CD1c-positive myeloid dendritic cell (primary cell): Measurements from ENCODE around the gene MAPKAPK2.
A peak's percentile ranks its signal among the peaks of the same experiment; 100 is the strongest.

ENCODE experiments used
- DNase-seq: peaks from one replicate; pipeline ENCODE4 v3.0.0-alpha.2; 2016; ENCODE audit errors: extremely low spot score

MAPKAPK2 gene

DNA sequence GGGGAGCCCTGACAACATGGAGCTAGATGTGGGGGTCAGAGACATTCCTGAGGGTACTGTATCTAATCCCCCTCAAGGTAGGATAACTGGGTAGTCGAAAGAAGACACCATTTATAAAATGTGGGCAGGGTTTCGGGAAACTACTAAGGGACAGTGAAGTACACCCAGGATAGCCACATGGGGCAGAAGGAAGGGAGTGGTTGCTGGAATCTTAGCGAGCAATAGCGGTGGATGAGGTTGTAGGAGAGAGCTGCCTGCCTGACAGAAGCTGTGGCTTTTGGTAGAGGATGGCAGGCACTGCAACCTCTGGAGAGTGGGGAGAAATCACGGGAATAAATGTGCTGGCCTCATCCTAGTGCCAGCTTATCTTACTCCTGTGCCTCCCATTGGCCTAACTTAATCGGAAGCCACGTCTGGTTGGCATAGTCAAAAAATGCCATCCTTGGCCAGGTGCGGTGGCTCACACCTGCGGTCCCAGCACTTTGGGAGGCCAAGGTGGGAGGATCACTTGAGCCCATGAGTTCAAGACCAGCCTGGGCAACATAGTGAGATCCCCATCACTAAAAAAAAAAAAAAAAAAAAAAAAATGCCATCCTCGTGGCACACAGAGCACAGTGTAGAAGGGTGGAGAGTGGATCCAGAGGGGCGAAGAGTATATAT is 23.4 kb upstream of the MAPKAPK2 start:
- no peak for DNase-seq

DNA sequence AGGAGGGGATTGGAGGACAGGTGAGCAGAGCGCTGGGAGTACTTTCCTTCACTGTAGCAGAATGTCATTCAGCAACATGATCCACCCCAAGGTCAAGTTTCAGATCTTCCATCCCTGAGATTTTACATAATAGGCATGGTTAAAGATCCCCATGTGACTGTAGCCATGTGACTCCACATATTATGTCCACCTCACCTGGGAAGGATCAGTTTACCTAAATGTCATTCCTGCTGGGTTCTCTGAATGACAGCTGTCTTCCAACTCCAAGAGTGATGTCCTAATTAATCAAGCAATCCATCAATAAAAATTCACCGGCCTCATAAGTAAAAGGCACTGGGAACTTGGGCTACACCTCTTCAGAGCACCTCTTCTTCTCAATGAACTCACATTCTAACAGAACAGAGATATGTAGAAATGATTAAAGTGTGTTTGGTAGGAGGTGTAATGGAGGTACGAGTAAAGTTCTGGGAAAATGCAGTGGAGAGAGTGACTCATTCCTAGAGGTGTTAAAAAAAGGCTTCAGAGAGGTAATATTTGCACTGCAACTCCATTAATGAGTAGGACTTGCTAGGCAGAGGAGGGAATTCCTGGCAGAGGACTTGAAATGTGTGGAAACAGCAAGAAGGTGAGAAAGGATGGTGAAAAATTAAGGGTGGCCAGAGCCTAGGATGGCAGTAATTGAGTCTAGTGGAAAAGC is 22.2 kb upstream of the MAPKAPK2 start:
- DNase-seq, result no peak

DNA sequence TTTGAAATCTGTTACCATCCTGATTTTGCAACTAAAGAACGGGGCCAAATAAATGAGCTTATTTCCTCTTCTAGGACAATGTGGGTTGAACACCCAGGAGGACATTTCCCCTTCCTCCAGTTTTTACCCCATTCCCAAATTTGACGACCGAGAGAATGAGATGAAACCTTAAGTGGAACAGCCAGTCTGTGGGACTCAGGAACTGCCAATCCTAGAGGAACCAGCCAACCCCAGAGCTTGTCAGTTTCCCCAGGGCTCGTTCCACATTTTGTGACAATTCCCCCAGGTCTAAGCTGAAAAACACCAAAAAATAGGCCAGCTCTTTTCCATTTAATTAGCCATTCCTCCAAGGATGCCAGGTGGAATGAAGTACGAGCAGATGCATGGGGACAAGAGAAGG is 21.3 kb upstream of the MAPKAPK2 start:
- peak; percentile 31 for DNase-seq

DNA sequence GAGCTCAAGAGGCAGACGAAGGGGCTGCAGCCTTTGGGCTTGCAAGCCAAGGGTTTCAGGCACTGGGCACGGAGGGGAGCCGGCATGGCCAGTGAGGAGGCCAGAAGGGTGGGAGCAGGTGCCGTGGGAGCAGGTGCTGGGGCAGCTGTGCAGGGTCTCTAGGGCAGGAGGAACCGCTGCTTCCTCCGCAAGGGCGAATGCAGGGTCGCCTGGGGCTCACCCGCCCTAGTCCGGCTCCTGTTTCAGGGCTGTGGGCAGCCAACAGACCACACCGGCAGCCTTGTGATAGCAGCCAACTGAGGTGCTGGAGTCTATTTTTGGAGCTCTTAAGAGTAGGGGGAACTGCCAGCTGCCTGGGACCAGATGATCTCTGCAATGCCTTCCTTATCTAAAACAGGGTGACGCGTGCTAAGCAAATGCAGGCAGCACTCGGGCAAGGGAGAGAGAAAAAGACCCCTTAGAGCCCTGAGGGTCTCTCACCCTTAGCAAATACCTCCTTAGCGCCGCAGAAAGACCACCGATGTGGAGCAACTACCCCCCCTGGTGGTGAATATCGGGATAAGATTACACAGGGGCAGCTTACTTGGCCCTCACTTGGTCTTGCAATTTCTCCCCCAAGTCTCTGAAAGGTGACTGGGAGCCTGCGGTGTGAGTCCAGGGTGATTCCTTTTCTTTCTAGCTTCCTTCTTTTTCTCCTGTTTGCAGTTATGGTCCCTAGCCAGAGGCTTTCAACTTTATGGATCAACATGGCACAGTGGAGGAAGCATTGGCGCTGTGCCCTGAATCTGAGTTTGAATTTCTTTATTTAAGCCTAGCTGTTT is 20.7 kb upstream of the MAPKAPK2 start:
- peak; percentile 72 for DNase-seq

DNA sequence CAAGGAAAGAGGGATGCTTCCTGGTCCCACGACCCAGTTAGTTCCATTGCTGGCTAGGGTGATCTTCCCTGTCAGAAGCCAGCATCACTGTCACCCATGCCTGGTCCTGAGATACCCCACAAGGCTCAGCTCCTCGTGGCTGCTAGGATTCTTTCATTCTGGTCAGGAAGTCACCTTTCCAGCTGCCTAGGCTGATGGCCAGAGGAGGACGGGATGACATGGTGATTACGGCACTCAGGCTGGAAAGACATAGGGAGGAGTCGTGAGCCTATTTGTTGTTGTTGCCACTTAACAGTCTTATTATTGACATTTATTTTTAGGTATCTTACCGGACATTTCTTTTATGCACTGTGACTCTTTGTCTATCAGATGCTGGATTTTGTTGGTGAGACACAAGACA is 20.0 kb upstream of the MAPKAPK2 start:
- no peak for DNase-seq

DNA sequence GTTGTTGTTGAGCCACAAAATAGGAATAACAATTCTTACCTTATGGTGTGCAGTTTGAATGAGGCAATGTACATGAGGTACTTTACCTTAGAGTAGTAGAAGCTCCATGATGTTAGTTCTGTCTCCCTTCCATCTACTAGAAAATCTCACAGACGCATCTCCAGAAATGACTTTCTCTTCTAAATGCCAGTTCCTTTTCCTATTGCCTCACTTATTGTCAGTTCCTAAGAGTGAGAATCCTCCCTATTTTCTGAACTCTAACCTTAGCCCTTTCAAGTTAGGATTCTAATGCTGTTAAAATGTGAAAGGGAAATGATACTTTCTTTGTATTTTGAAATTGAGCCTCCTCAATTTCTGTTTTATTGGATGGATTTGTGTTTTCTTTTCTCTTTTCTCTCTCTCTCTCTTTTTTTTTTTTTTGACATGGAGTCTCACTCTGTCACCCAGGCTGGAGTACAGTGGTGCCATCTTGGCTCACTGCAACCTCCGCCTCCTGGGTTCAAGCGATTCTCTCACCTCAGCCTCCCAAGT is 18.6 kb upstream of the MAPKAPK2 start:
- DNase-seq, result peak; percentile 50

DNA sequence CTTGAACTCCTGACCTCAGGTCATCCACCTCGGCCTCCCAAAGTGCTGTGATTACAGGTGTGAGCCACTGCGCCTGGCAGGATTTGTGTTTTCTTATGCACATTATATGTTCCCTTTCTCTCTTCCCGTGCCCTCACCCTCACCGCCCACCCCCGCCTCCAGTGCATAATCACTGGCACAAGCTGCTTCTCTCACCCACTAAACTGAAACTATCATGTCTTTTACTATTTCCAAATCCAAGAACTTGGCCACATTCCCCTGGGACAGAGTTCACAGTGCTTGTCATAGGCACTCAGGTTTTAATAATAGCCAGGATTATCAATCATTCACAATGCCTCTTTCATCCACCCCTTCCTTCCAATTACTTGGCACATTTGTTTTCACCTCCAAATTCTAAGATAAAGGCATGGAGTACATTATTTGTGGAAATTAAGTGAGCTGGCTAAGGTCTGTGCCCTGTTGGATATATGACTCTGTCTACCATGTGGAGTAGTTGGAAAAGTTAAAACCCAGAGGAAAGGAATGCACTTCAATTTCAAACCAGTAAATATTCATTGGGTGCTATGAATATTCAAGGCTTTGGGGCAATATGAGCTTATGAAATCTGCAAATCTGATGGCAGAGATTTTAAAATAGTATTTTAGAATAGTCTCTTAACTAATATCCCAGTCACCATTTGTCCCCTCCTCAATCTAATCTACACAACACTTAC is 17.6 kb upstream of the MAPKAPK2 start:
- DNase-seq, result no peak

DNA sequence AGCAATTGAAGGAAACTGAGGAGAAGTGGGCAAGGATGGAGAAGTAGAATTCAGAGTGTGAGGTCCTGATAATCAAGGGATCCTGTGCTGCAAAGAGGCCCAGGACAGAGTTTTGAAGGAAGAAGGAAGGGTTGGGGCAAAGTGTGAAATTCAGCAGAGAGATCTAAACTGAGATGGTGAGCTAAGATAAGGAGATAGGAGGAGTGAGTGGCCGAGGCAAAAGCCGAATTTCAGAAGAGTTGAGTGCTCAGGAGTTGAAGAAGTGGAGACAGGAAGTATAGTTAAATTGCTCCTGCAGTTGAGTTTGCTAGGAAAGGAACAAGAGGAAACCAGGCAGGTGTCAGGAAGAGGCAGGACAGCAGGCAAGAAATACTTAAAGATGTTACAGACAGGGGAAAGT is 16.4 kb upstream of the MAPKAPK2 start:
- DNase-seq, result no peak

DNA sequence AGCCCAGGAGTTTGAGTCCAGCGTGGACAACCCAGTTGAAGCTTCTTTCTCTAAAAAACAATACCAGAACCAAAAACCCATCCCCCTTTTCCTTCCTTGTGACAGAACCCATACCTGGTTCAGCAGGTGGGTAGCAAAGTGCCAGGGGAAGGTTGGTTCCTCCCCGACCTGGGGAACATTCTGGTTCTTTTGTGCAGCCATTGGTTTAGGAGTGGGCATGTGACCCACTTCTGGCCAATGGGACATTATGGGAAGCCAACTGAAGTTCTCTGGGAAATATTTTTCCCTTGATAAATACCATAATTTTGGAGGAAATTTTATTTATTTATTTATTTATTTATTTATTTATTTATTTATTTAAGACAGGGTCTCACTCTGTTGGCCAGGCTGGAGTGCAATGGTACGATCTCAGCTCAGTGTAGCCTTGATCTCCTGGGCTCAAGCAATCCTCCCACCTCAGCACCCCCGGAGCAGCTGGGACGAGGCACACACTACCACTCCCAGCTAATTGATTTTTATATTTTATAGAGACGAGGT is 15.8 kb upstream of the MAPKAPK2 start:
- no peak for DNase-seq

DNA sequence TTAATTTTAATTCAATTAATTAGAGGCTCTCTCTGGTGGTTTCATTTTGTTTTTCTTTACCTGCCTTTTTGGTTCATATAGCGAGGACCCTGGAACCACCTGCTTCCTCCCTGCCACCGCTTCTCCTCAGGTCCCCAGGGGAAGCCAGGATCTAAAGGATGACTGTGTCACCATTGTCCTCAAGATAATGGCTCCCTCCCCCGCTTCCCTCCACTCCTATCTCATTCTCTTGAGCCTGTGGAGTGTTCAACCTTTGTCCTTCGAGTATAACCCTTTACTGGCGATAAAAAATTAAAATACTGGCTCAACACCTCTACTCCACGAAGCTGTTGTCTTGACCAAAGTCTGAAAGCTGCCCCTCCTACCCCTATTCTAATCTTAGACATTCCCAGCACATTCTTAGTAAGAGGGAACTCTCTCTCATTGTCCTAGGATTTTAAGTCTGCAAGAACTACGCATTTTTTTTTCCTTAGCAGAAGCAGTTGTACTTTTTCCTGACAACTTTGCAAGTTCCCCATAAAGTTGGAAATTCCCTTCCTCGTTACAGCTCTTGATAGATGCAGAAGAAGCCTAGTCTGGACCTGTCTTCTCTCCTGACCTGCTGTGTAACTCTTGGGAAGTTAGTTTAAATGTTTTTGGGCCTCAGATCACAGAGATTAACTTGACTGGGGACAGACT is 12.6 kb upstream of the MAPKAPK2 start:
- peak; percentile 72 for DNase-seq

DNA sequence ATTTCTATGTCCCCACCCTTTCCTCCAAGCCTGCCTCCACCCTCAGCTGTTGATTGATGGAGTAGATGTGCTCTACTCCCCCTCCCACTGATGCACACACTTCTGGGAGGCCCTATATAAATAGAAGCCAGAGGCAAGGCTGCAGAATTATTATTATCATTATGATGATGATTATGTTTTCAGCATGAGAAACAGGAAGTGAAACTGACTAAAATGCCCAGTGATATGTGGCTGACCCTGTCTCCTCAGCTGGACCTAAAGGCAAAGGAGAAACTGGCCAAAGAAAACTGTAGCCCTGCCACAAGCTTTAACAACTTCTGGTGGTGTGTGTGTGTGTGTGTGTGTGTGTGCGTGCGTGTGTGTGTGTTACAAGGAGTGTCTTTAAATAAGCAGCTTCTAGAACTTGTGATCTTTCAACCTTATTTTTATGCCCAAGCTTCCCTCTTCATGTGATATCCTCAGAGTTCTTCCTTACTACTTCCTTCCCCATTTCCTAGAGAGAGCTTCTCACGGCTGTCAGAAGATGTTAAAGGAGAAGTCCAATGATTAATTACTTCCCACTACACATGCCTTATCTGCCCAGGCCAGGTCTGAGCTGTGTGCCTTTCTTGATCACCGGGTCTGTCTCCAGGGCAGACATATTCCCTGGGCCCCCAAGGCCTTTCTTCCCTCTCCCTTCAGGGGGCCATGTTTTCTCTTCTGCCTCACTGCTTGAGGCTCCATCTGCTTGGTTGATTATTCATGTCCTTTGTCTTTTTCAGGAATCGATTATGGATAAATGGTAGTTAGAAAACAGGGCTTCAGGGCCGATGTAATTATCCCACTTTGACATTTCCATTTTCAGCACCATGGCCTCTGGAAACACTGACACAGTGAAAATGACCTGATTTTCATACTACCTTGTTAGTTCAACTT is 11.6 kb upstream of the MAPKAPK2 start:
- peak; percentile 83 for DNase-seq

DNA sequence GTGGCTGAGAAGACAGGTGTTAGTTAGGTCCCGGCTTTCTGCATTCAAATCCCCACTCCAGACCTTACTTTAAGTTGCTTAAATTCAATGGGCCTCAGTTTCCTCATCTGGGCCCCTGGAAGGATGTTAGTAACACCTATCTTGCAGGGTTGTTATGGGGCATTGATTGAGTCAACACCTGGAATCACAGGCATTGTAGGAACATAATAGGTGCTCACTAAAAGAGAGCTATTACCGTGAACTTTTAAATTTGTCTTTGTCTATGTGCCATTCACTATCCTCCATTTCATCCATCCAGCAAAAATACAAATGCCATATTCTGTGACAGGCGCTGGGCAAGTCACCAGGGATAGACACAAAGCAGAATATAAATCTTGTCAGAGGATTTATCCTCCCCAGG is 10.5 kb upstream of the MAPKAPK2 start:
- DNase-seq, result no peak

DNA sequence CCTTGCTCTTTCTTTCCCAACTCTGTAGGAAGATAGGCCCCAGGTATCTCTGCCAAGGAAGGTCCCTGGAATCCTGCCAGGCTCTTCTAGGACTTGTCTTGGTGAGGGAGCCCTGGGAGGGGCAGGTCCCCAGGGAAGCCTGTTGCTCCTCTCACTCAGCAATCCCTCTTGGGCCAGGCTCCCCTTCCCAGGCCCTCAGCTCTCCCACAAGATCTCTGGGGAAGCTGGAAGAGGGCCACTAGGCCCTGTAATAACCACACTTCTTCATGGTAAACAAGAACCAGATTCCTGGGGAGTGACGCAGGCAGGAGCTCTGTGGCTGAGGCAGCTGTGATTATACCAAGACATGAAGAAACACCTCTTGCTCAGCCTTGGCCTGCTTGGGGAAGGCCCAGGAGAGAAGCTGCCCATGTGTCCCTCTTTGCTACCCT is 9.9 kb upstream of the MAPKAPK2 start:
- DNase-seq, result no peak

DNA sequence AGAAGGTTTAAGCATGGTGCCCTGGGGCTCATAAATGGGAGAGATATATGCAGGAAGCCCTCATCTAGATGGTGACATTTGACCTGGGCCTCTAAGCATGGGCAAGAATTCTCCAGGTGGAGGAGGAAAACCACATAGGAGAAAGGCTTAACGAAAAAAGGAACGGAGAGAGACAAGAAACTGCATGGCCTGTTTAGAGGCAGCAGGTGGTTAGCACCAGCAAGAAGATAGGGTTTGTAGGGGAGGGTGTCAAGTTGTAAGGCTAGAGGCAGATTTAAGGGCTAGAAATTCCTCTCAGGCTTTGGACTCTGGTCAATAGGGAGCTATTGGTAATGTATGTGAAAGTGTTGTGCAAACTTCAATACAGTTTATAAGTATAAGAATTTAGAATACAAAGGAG is 8.2 kb upstream of the MAPKAPK2 start:
- no peak for DNase-seq

DNA sequence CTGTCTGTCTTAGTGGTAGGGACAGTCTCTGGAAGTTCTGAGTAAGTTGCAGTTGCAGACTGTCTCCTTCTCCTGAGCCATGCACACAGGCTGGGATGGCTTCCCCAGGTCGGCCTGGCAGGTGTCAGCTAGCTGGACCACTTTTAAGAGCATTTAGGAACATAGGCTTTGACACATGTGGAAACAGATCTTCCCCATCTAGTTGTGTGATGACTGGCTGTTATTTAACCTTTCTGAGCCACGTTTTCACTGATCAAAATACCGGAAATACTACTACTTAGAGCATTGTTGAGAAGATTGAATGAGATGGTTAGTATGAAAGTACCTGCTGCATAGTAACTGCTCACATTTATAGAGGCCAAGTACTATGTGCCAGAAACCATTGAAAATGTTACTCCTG is 6.2 kb upstream of the MAPKAPK2 start:
- DNase-seq, result no peak

DNA sequence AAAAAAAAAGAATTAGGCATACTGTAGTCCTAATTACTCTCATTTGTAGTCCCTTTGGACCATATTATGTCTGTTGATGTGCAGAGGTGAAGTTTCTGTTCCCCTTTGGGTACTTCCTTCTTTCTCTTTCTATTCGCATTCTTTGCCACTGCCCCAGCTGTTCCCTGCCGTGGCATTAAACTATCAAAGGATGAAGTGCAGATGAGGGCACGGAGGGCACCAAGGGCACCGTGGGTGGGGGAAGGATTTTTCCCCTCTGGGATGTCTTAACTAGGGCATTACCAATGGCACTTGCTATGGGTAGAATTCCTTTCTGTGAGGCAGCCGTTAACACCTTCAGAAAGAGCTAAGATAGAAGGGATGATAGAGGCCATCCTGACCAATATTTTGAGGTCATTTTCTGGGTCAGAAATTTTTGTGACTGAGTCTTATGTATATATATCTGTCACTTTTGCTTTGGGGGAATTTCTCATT is 4.9 kb upstream of the MAPKAPK2 start:
- DNase-seq, result peak; percentile 89

DNA sequence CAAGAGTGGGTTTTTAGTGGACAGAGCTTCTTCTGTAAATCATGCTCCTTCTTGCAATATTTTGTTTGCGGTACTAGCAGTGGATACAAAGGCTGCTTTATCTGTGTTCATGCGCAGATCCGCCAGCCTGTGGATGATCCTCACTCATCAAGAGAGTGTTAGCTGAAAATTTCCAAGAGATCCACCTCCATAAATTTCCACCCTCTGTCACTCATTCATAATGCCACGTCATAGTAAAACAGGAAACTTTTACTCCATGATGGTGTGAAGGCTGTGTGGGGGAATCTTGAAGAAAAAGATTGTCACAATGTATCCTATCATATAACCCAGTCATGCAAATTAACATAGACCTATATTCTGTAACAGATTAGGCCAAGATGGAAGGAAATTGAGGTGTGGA is 4.4 kb upstream of the MAPKAPK2 start:
- peak; percentile 52 for DNase-seq

DNA sequence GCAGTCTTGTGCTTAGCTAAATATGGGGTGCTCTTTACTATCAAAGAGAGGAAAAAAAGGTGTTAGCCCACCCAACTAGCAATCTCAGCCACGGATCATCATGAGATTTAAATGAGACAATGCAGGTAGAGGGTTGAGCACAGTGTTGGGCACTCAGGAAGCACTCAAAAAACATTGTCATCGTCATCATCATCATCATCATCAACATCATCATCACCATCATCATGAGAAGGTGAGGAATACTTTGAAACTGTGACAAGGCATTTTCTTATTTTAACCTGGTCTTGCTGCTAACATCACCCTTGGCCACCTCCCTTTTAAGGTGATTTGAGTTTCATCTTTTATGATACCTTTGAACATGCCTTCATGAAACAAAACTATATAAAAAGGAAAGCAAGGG is 3.3 kb upstream of the MAPKAPK2 start:
- DNase-seq, result no peak

DNA sequence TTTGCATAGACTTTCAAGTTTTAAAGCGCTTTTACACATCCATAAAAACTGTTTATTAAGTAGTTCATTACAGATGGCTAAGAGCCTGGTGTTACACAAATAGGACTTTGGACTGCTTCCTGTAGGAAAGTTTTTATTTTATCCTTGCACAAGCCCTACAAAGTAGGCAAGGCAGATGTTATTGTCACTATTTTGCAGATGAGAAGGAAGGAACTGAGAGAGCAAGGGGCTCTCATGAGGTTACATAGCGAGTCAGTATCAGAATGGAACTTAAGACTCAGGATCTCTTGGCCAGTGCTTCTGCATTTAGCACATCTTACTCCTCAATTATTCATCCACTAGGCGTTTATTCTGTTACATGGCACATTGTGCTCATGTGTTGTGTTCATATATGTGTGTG is 2.6 kb upstream of the MAPKAPK2 start:
- DNase-seq, result peak; percentile 31

DNA sequence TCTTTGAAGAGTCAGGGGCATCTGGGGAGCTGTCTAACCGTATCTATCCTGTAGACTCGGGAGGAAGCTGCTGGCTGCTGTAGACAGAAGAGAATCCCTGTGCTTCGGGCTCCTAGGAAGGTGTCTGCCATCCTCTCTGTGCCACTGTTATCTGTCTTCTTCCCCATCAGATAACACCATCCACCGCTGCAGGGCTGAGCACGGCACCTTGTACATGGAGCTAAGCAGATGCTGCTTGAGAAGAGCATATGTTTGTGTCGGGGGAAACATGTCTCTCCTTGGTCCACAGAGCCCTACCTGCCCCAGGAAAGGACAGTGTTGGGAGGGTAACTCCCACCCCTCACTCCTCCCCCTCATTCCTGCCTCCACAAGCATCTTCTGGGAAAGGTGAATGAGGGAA is 1.4 kb upstream of the MAPKAPK2 start:
- no peak for DNase-seq
